K562 (cell line): ENCODE results near the gene ZNF316. TPM values are rescaled to one million over a fixed set of nuclear protein-coding genes. Genes with fewer than 3 reads are reported as not detected.

Source experiments
- ATAC-seq: fragments of 200-7000 bp; cut with Tn5 transposase; 3 replicates; pipeline ENCODE4 v1.9.1; 2020; ENCODE audit warnings: moderate library complexity
- BruUV-seq: library from RNA; stranded (reverse); fragments of 400-500 nt; replicated peaks from 2 replicates; lab custom pipeline; 2021; lab: Mats Ljungman, UMichigan
- CTCF ChIA-PET: fragments of 300-600 bp; formaldehyde crosslinking; extraction: SDS; loops from one replicate; lab custom pipeline; 2021; ENCODE audit warnings: low intra/inter-chr PET ratio; lab: Yijun Ruan, JAX
- POLR2A ChIA-PET: fragments of 300-600, 350-650 bp; sonication (Branson Sonifier 250); formaldehyde crosslinking; extraction: SDS; loops from one replicate; lab custom pipeline; 2021; ENCODE audit warnings: antibody characterized with exemption, inconsistent platforms; lab: Yijun Ruan, JAX
- DNase-seq, 4 experiments: peaks; one replicate each; pipeline versions ENCODE4 v3.0.0 to v3.0.0-alpha.2; 2011 to 2018; ENCODE audit warnings: low spot score in 3 of 4, mixed read lengths in 3 of 4; ENCODE audit errors: extremely low read depth in 1 of 4
- FAIRE-seq: peaks from 2 replicates; lab custom pipeline; 2011; peaks lifted over from hg19 to GRCh38; lab: Jason Lieb, UNC
- H2AFZ ChIP-seq: 2 replicates; pipeline ENCODE4 v1.6.0; 2011; ENCODE audit warnings: low read depth, low read length, control low read depth, inconsistent platforms
- H3K27ac ChIP-seq: fragments of 200-600 bp; 3 replicates; pipeline ENCODE4 v1.8.0; 2011; ENCODE audit warnings: low read depth, mild to moderate bottlenecking, control low read depth, inconsistent platforms, low read length, moderate library complexity, mixed read lengths; ENCODE audit errors: extremely low read depth
- H3K27me3 ChIP-seq, 2 experiments: fragments of 300-600 bp in 1 of 2; 2 replicates in 1 of 2; 3 replicates in 1 of 2; pipeline versions ENCODE4 v1.6.0 to v1.8.0; 2011; ENCODE audit warnings: inconsistent platforms in 2 of 2, low read length in 2 of 2, mild to moderate bottlenecking in 1 of 2, mixed read lengths in 1 of 2, moderate library complexity in 1 of 2; ENCODE audit not compliant: control insufficient read depth in 2 of 2, insufficient read depth in 2 of 2
- H3K36me3 ChIP-seq: fragments of 300-600 bp; 3 replicates; pipeline ENCODE4 v1.8.0; 2011; ENCODE audit warnings: mild to moderate bottlenecking, low read length, inconsistent platforms; ENCODE audit not compliant: control insufficient read depth, insufficient read depth
- H3K4me1 ChIP-seq, 2 experiments: fragments of 200-600 bp in 1 of 2; replicated peaks in 1 of 2; 2 replicates in 1 of 2; 3 replicates in 1 of 2; pipeline versions ENCODE4 v1.5.1 to v1.8.0; 2011; ENCODE audit warnings: inconsistent platforms in 2 of 2, low read length in 2 of 2, mild to moderate bottlenecking in 1 of 2, mixed read lengths in 1 of 2, moderate library complexity in 1 of 2; ENCODE audit not compliant: control insufficient read depth in 2 of 2, insufficient read depth in 2 of 2
- H3K4me2 ChIP-seq: 2 replicates; pipeline ENCODE4 v1.6.1; 2011; ENCODE audit warnings: low read length, control low read depth, inconsistent platforms, mixed read lengths; ENCODE audit not compliant: insufficient read depth
- H3K4me3 ChIP-seq: fragments of 200-600 bp; sonication (generic), shearing (Covaris generic); 2 replicates; pipeline ENCODE4 v1.5.1; 2016; ENCODE audit warnings: control low read depth, inconsistent platforms
- H3K79me2 ChIP-seq: fragments of 200-600 bp; 3 replicates; pipeline ENCODE4 v1.8.0; 2011; ENCODE audit warnings: low read length, inconsistent platforms; ENCODE audit not compliant: control insufficient read depth, insufficient read depth
- H3K9ac ChIP-seq, 2 experiments: 2 replicates each; pipeline versions ENCODE4 v1.6.0 to v1.6.1; 2011; ENCODE audit warnings: low read depth in 2 of 2, low read length in 2 of 2, control low read depth in 1 of 2, inconsistent platforms in 1 of 2, mild to moderate bottlenecking in 1 of 2, mixed read lengths in 1 of 2; ENCODE audit not compliant: insufficient read depth in 1 of 2
- H3K9me1 ChIP-seq: one replicate; pipeline ENCODE4 v1.6.0; 2011; ENCODE audit warnings: inconsistent platforms, mild to moderate bottlenecking, low read length, moderate library complexity; ENCODE audit not compliant: control insufficient read depth, insufficient read depth
- H3K9me3 ChIP-seq: replicated peaks from 2 replicates; pipeline ENCODE4 v1.5.1; 2011; ENCODE audit warnings: low read depth, low read length, inconsistent platforms; ENCODE audit not compliant: control insufficient read depth, insufficient read depth
- H4K20me1 ChIP-seq: replicated peaks from 2 replicates; pipeline ENCODE4 v1.6.1; 2011; ENCODE audit warnings: low read length, inconsistent platforms, mixed read lengths; ENCODE audit not compliant: control insufficient read depth, insufficient read depth
- MBD2 ChIP-seq: sonication (generic); IDR thresholded peaks from 2 replicates; pipeline ENCODE4 v1.6.1; 2016; ENCODE audit warnings: low read depth, borderline replicate concordance
- NFE2L1 ChIP-seq: fragments of 450-650 bp; IDR thresholded peaks from 2 replicates; pipeline ENCODE4 v1.6.1; 2016; ENCODE audit warnings: missing genetic modification characterization, low read depth, mild to moderate bottlenecking, missing compliant biosample characterization, moderate library complexity, borderline replicate concordance
- NUFIP1 ChIP-seq: fragments of 450-650 bp; IDR thresholded peaks from 2 replicates; pipeline ENCODE4 v1.6.1; 2018; ENCODE audit not compliant: partially characterized antibody
- POLR2G ChIP-seq: fragments of 200-400 bp; formaldehyde crosslinking; IDR thresholded peaks from 2 replicates; pipeline ENCODE4 v1.6.1; 2017; ENCODE audit warnings: low read depth, mild to moderate bottlenecking, antibody characterized with exemption, low read length, moderate library complexity
- RBFOX2 ChIP-seq: fragments of 200-400 bp; formaldehyde crosslinking; IDR thresholded peaks from 2 replicates; pipeline ENCODE4 v1.6.1; 2017; ENCODE audit warnings: low read depth, mild to moderate bottlenecking, low read length, moderate library complexity
- WGBS: fragments of 100-300 bp; shearing (Covaris generic); methylation state at CpG from one replicate; pipeline ENCODE4 v1.1.6; 2016; ENCODE audit warnings: low coverage, mixed read lengths; ENCODE audit not compliant: insufficient coverage; ENCODE audit errors: missing lambda C conversion rate; 5-methylcytosine and 5-hydroxymethylcytosine counted together
- in situ Hi-C: fragments of 300-500 bp; cut with MboI; formaldehyde crosslinking; loops from 4 replicates; pipeline ENCODE4 v1.15.0; 2018; ENCODE audit warnings: inconsistent platforms, mixed read lengths
- intact Hi-C: fragments of 100-400 bp; cut with micrococcal nuclease; formaldehyde crosslinking; loops from 2 replicates; pipeline ENCODE4 v1.14.2; 2022
- polyA plus RNA-seq, 8 experiments: library from polyadenylated mRNA; depleted of rRNA in 4 of 8; stranded (reverse) in 5 of 8; unstranded in 3 of 8; fragments of >200 nt; fragmentation: Nextera tagmentation in 2 of 8; fragmentation: Illumina TruSeq in 1 of 8; extraction: Ambion mirVana in 2 of 8; extraction: Trizol in 1 of 8; gene quantifications; 2 replicates each; pipeline versions ENCODE4 v1.2.1 to v1.2.3, GENCODE V29; 2011 to 2014; ENCODE audit warnings: inconsistent platforms in 1 of 8, missing spikeins in 1 of 8
- total RNA-seq, 7 experiments: library from RNA; depleted of rRNA in 6 of 7; stranded (reverse); fragments of >200 nt in 6 of 7; fragmentation: Illumina TruSeq in 2 of 7; extraction: Trizol in 2 of 7; gene quantifications; 2 replicates each; pipeline versions ENCODE4 v1.2.1 to v1.2.3, GENCODE V29; 2011 to 2021; ENCODE audit warnings: low replicate concordance in 1 of 7

Gene ZNF316
- total and polyA plus RNA-seq, 9 of the 15 experiments (the other 6 are each of a cell fraction or from before 2014, with no cell fraction given), result 0.10 to 34.0 (median 8.6) TPM

DNA sequence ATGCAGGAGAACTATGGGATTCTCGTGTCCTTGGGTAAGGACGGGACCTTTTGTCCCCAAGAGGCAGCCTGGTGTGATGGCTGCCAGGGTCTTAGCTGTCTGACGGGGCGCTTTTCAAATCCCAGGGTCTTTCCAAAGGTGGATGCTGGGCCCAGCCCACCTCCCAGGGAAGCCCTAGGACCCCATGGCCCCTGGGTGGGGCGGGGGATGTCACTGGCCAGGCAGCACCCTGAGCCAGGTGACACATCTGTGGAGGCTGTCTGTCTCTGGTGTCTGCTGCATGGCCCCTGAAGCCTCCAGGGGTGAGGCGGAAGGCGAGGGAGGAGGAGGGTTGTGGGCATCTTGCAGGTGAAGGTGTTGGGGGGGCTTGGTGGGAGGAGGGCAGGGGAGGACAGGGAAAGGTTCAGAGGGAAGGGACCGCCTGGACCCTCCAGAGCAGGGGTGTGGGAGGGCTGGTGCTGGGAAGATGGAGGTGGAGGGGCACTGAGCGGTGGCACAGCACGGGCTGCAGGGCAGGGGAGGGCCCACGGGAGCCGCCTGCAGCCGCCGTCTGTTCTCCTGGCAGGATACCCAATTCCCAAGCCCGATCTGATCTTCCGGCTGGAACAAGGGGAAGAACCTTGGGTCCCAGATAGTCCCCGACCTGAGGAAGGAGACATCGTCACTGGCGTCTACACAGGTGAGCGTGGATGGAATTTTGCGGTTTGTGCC lies 7.0 kb downstream of the ZNF316 start:
- H3K27ac ChIP-seq, result no peak overlapping the region
- peaks cover 6% of the 10 kb centered on the region; the same call in 1 of the 2 replicates for H3K9me3 ChIP-seq
- FAIRE-seq, result no peak
- ChIA-PET CTCF (no interaction called here), POLR2A (no interaction called here)
- intact Hi-C loops (no loop called here), in situ Hi-C loops (no loop called here)
- H3K79me2 ChIP-seq, result peaks cover 39% of the 10 kb centered on the region
- peaks cover 2% of the 10 kb centered on the region for H3K9me1 ChIP-seq
- H3K9ac ChIP-seq, result no peak overlapping the region
- BruUV-seq, result no TSS peak
- no peaks in the 10 kb centered on the region for H4K20me1 ChIP-seq
- H3K36me3 ChIP-seq, result peaks cover 94% of the 10 kb centered on the region
- TF ChIP-seq NUFIP1 (no peak), RBFOX2 (peak; percentile 48; the same call in 1 of the 2 replicates), MBD2 (no peak), NFE2L1 (tag) (no peak), POLR2G (peak; percentile 15; the same call in 1 of the 2 replicates)
- 95% methylated on average over 16 of the region's 21 CpGs for WGBS
- H3K4me1 ChIP-seq, result peaks cover 11 to 36% of the 10 kb centered on the region in 2 experiments; a peak in 4 of 5 replicates
- no peaks in the 10 kb centered on the region for H3K27me3 ChIP-seq
- H3K4me3 ChIP-seq, result no peak overlapping the region
- no peak overlapping the region for H3K4me2 ChIP-seq
- H2AFZ ChIP-seq, result no peak overlapping the region
- DNase-seq, result no peak
- no peak for ATAC-seq
